IPS-11a (cell line): ENCODE data around the gene ARID1A.

Experiments used
- H3K4me3 ChIP-seq: one replicate; pipeline ENCODE4 v1.5.1; 2013; ENCODE audit warnings: low read depth, low read length, control low read depth

ARID1A gene

DNA sequence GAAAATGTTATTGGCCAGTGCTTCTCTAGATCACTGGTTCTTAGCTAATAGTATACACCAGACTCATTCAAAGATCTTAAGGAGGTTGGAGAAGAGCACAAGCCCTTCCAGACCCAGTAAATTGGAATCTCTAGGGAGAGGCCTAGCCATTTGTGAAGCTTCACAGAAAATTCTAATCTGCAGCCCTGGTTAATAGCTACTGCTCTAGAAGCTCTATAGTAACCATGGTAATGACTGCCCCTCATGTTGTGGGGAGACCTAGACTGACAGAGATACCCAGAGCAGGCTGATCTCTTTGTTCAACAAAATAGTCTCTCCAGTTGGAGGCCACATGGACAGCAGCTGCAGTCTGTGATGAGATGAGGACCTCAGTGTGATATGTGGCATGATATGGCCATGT, 31.7 kb downstream of the ARID1A start:
- H3K4me3 ChIP-seq, result no peak overlapping the region

DNA sequence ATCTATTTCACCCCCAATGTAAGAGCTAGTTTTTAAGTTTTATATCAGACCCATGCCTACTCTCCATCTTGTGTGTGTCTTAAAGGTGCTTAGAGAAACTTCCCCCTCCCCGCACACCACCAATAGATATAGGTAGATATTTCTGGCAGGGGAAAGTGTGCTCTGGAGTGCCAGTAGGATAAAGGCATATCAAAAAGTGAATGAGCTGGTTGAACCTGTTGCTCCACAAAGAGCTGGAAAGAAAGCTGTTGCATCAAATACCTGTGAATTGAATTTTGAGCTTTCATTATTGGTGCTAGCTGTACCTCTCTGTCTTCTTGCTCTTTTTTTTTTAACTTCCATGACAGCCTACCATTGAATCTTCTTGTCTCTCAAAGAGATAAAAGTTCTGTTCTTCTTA, 32.8 kb downstream of the ARID1A start:
- H3K4me3 ChIP-seq, result no peak overlapping the region

DNA sequence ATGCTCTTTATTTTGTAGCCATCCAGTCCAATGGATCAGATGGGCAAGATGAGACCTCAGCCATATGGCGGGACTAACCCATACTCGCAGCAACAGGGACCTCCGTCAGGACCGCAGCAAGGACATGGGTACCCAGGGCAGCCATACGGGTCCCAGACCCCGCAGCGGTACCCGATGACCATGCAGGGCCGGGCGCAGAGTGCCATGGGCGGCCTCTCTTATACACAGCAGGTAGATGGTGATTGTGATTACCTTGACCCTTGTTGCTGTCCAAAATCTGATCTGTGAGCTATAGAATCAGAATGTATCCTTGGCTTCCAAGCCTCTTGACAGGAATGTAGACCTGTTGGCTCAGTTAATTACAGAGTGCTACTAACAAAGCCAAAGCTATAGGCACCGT, 33.8 kb downstream of the ARID1A start:
- H3K4me3 ChIP-seq, result no peak overlapping the region

DNA sequence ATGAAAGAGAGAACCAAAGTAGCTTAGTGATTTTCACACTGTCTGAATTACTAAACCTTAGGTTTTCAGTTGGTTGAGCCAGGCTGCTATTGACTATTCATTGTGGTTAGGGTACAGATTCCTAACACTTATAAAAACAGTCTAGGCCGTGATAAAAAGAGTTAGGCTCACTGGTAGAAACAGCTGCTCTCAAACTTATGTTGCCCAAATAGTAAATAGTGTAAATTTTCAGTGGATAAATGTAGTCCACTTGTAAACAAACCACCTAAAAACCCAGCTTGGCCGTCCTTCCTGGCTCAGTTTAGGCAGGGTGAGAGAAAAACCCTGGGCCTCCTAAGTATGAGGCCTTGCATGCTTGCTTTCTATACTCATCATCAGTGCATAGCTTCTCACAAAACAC, 34.9 kb downstream of the ARID1A start:
- no peak overlapping the region for H3K4me3 ChIP-seq

GRCh38 chr1:26731233-26731902, 35.6 kb downstream of the ARID1A start:
- no peak overlapping the region for H3K4me3 ChIP-seq

GRCh38 chr1:26733392-26733791, 37.6 kb downstream of the ARID1A start:
- no peak overlapping the region for H3K4me3 ChIP-seq

GRCh38 chr1:26733982-26734381, 38.2 kb downstream of the ARID1A start:
- no peak overlapping the region for H3K4me3 ChIP-seq

GRCh38 chr1:26734501-26735058, 38.8 kb downstream of the ARID1A start:
- no peak overlapping the region for H3K4me3 ChIP-seq

- no peak overlapping the region for H3K4me3 ChIP-seq
Observed at GRCh38 chr1:26739329-26739914, 43.6 kb downstream of the ARID1A start.

DNA sequence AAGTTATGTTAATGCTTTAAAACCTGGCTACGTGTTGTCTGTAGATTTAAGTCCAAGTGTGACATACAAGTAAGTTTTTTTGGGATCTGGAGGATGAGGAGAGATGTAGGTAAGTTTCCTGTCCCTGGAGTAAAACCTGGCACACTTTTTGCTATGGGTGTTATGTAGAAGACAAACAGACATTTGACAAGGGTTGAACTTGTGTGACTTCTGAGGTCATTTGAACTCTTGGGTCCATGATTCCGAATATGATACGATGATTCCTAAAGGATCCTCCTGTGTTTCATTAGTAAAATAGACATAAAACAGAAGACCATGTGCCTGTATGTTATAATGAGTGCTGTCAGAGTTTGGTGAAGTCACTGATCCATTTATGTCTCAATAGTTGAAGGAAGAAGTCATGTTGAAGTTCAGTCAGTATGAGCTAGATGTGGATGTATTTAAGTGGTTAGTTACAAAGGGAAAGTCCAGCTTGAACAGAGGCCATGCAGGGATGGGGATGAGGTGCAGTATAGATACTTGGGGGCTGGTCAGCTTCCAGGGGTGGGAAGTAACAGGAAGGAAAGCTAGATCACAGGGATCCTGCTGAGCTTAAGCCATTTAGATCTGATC, 44.3 kb downstream of the ARID1A start:
- no peak overlapping the region for H3K4me3 ChIP-seq

DNA sequence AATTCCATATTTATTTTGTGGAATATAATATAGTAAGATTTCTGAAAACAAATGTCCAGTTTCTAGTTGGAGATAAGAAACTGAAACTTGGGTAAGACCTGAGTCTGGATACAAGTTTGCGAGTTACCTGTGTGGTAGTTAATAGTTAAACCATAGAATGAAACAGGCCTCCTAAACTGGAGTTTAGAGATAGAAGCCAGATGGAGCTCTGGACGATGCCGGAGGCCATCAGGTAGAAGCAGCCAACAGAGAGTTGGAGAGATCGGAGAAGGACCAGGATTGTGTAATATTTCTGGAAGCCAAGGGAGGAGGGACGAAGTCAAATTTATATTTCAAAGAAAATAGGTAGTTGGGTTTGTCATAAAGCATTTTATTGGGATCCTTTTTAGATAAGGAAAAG, 45.1 kb downstream of the ARID1A start:
- H3K4me3 ChIP-seq, result no peak overlapping the region

- no peak overlapping the region for H3K4me3 ChIP-seq
Observed at GRCh38 chr1:26743426-26744059, 47.7 kb downstream of the ARID1A start.

DNA sequence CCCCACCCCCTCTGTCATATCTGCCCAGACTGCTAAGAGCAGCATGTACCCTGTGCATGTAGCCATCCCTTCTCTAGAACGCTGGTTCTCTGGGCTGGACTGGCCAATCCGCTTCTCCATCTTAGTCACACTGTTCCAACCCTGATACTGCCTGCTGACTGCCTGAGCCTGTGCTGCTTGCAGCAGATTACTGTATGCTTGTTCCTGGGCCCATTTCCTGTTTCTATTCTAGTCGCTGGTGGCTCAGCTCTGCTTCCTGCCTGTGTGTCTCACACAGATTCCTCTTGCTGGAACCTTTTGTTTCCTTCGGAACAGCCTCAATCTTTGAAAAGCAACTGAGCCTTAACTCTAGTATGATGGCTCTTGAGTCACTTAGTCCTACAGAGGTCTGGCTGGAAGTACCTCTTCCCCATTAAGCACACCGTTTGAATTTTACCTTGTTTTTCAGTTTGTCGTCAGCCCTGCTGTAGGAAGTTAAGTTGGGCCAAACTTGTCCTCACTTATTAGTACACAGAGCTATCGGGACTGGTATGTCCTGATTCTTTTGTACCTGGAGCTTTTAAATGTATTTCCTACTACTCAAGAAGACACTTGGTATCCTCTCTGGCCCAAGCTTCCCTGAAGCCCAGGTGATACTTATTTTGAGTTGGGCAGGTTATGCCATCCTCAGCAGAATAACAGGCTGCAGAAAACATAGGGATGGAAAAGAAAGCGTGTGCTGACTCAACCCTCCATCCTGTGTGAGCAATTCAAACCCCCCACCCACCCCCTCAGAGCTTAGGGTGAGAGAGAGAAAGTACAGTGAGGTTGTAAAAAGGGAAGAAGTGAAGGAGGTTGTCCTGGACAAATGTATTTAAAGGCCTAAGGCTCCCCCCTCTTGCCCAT, 48.5 kb downstream of the ARID1A start:
- H3K4me3 ChIP-seq, result no peak overlapping the region

DNA sequence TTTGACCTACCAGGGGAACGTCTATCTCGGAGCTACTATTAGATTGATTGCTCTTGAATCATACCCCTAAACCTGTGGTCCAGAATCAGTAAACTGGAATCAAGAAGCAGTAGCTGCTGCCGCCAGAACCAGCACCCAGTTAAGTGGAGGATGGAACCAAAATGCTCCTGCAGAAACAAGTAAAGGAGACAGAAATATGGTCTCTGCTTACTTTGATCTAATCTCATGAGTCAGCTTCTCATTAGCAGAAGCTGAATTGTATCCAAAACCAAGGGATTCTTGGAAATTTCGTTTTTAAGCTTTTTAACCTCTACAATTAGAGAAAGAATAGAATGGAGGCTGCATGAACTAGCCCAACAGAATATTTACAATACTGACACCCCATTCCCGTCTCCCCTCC, 49.4 kb downstream of the ARID1A start:
- H3K4me3 ChIP-seq, result no peak overlapping the region

GRCh38 chr1:26747048-26747447, 51.2 kb downstream of the ARID1A start:
- no peak overlapping the region for H3K4me3 ChIP-seq

- no peak overlapping the region for H3K4me3 ChIP-seq
Observed at GRCh38 chr1:26748351-26748750, 52.5 kb downstream of the ARID1A start.

DNA sequence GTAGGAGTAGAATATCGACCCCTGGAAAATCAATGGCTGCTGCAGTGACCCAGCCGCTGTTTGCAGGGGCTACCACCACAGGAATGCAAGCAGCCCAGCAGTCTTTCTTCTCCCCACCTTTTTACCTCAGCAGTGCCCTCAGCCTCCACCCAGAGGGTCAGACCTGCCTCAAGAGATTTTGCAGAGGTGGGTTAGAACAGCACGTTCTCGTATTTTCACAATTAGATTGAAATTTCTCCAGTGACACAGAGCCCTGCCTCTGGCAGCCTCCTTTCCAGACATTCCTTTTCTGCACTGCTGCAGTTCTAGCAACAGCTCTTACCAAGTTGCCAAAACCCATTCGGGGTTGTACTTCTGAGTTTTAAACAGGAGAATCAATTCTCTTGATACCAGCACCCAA, 53.6 kb downstream of the ARID1A start:
- H3K4me3 ChIP-seq, result no peak overlapping the region

DNA sequence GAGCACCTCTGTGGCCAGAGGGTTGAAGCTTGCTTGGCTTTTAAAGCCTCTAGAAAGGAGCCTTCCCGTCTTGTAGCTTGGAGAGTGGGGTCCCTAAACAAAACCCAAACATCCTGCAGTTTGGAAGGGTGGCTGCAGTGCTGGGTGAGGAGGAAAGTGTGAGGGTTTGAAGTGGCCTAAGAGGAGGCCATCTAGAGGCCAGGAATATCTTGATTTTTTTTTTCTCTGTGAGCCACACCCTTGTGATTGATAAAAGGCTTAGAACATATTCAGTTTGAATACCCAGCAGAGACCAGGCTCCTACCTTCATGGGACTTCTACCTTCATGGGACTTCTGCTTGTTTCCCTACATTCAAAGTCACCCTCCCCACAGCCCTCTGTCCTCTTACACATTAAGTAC, 54.6 kb downstream of the ARID1A start:
- no peak overlapping the region for H3K4me3 ChIP-seq

DNA sequence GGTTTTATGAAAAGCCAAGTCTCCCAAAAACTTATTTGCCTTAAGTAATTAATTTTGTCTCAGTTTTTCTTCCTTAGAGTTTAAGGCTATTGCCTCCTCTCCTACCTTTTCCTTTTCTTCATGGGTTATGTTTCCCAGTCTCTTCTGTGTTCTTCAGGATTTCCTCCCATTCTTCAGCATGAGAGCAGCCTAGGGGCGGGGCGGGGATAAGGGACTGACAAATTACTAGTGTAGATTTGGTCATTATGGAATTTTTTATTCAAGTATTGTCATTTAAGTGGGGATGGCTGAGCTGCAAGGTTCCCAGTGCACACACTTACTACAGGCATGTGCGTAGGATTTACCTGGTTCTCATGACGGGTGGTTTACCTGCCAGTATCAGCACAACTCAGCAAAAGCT, 56.7 kb downstream of the ARID1A start:
- no peak overlapping the region for H3K4me3 ChIP-seq

- no peak overlapping the region for H3K4me3 ChIP-seq
Observed at GRCh38 chr1:26754086-26754874, 58.5 kb downstream of the ARID1A start.
